ENCODE measurements around the gene FGF7.

The FGF7 gene

DNA sequence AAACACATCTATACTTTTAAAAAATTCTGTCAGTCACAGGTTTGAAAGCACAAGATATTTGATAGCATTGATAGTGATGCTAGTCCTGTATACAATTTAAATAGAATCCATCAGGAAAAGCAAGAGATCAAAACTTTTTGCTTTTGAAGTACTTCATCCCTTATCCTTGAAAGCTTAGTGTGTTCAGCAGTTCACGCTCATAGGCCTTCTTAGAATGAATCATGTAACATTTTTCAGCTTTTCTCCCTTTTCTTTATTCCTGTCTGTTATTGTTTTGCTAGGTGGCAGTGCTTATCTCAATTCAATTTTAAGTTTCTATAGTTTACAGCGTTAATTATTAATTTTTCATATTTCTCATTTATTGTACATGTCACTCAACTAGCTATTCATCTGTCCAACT lies 69.1 kb downstream of the FGF7 start:
- Histone ChIP-seq H3K4me3 (replicated peaks; ENCODE audit: insufficient read depth, low read length) (no peak overlapping the region), H3K27ac (replicated peaks) (no peak overlapping the region), H3K27me3 (ENCODE audit: insufficient read depth, poor library complexity, severe bottlenecking) (no peaks in the 10 kb centered on the region)
- no peak for DNase-seq (ENCODE audit: low read depth in 1 of 2, low spot score in 1 of 2)
- no peak for TF ChIP-seq REST (IDR thresholded peaks at IDR 0.05; ENCODE audit: insufficient replicate concordance, low read depth)

GRCh38 chr15:49492830-49493229 lies 69.8 kb downstream of the FGF7 start:
- no peak for TF ChIP-seq GABPA (IDR thresholded peaks at IDR 0.05; ENCODE audit: low read depth)
- TF ChIP-seq, protein P1, sequence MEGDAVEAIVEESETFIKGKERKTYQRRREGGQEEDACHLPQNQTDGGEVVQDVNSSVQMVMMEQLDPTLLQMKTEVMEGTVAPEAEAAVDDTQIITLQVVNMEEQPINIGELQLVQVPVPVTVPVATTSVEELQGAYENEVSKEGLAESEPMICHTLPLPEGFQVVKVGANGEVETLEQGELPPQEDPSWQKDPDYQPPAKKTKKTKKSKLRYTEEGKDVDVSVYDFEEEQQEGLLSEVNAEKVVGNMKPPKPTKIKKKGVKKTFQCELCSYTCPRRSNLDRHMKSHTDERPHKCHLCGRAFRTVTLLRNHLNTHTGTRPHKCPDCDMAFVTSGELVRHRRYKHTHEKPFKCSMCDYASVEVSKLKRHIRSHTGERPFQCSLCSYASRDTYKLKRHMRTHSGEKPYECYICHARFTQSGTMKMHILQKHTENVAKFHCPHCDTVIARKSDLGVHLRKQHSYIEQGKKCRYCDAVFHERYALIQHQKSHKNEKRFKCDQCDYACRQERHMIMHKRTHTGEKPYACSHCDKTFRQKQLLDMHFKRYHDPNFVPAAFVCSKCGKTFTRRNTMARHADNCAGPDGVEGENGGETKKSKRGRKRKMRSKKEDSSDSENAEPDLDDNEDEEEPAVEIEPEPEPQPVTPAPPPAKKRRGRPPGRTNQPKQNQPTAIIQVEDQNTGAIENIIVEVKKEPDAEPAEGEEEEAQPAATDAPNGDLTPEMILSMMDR (IDR thresholded peaks at IDR 0.05; ENCODE audit: insufficient read depth, low read length): no peak
- TF ChIP-seq REST (IDR thresholded peaks at IDR 0.05; ENCODE audit: insufficient replicate concordance, low read depth): no peak
- TF ChIP-seq POLR2AphosphoS5 (IDR thresholded peaks at IDR 0.05; ENCODE audit: low read depth): no peak
- TF ChIP-seq SPI1 (IDR thresholded peaks at IDR 0.05; ENCODE audit: borderline replicate concordance, low read depth): no peak
- H3K27ac ChIP-seq (replicated peaks): no peak overlapping the region
- DNase-seq (ENCODE audit: low read depth in 1 of 2, low spot score in 1 of 2): peak in 1 of 2 experiments; percentile 16
- H3K4me3 ChIP-seq (replicated peaks; ENCODE audit: insufficient read depth, low read length): no peak overlapping the region
- H3K27me3 ChIP-seq (ENCODE audit: insufficient read depth, poor library complexity, severe bottlenecking): no peaks in the 10 kb centered on the region

DNA sequence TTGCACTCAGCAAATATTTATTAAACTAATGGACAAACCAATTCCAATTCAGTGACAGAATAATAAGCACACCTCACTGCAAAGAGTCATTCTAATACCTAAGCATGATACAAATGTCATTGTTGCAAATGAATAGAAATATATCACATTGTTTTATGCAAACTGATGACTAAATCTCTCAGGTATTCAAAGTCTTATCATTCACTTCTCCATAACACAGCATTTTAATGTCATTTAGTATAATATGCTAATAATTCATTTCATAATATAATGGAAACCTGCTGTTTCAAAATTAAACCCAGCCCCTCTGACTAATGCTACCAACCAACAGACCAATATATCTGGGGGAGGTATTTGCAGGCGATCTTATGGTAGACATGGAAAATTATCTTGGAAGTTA lies 71.8 kb downstream of the FGF7 start:
- no peak for DNase-seq (ENCODE audit: low read depth in 1 of 2, low spot score in 1 of 2)
- TF ChIP-seq REST (IDR thresholded peaks at IDR 0.05; ENCODE audit: insufficient replicate concordance, low read depth) (no peak), SPI1 (IDR thresholded peaks at IDR 0.05; ENCODE audit: borderline replicate concordance, low read depth) (no peak), GABPA (IDR thresholded peaks at IDR 0.05; ENCODE audit: low read depth) (no peak), POLR2AphosphoS5 (IDR thresholded peaks at IDR 0.05; ENCODE audit: low read depth) (no peak)
- no peaks in the 10 kb centered on the region for H3K27me3 ChIP-seq (ENCODE audit: insufficient read depth, poor library complexity, severe bottlenecking)
- H3K4me3 ChIP-seq (replicated peaks; ENCODE audit: insufficient read depth, low read length): no peak overlapping the region
- H3K27ac ChIP-seq (replicated peaks): no peak overlapping the region

GRCh38 chr15:49495993-49496753 lies 73.1 kb downstream of the FGF7 start:
- no peak overlapping the region for H3K4me3 ChIP-seq (replicated peaks; ENCODE audit: insufficient read depth, low read length)
- no peak for TF ChIP-seq GABPA (IDR thresholded peaks at IDR 0.05; ENCODE audit: low read depth)
- TF ChIP-seq, protein P1 (IDR thresholded peaks at IDR 0.05; ENCODE audit: insufficient read depth, low read length): no peak
- no peak for TF ChIP-seq SPI1 (IDR thresholded peaks at IDR 0.05; ENCODE audit: borderline replicate concordance, low read depth)
- no peak for TF ChIP-seq REST (IDR thresholded peaks at IDR 0.05; ENCODE audit: insufficient replicate concordance, low read depth)
- no peak for TF ChIP-seq POLR2AphosphoS5 (IDR thresholded peaks at IDR 0.05; ENCODE audit: low read depth)
- H3K27me3 ChIP-seq (ENCODE audit: insufficient read depth, poor library complexity, severe bottlenecking): no peaks in the 10 kb centered on the region
- no peak overlapping the region for H3K27ac ChIP-seq (replicated peaks)
- no peak for DNase-seq (ENCODE audit: low read depth in 1 of 2, low spot score in 1 of 2)
